AG04449 (cell line): Measurements from ENCODE around the gene ATAD2B.

Experiments
- CTCF ChIA-PET: fragments of 350-600 bp; formaldehyde crosslinking; extraction: SDS; loops from one replicate; lab custom pipeline; 2021; ENCODE audit warnings: antibody characterized with exemption; lab: Yijun Ruan, JAX
- POLR2A ChIA-PET: fragments of 400-600, 350-600 bp; formaldehyde crosslinking; extraction: SDS; loops from one replicate; lab custom pipeline; 2020; ENCODE audit warnings: antibody characterized with exemption, inconsistent platforms; lab: Yijun Ruan, JAX
- DNase-seq: peaks from one replicate; pipeline ENCODE4 v3.0.0-alpha.2; 2010; ENCODE audit warnings: low read depth, low spot score
- H3K4me3 ChIP-seq: 2 replicates; pipeline ENCODE4 v1.5.1; 2011; ENCODE audit warnings: low read depth, mild to moderate bottlenecking, control low read depth, low read length
- TF ChIP-seq, protein P1 (sequence below): IDR thresholded peaks from one replicate; pipeline ENCODE4 v1.5.1; 2011; ENCODE audit warnings: mild to moderate bottlenecking, moderate library complexity, low read length, control low read depth, inconsistent platforms; ENCODE audit not compliant: insufficient read depth; ENCODE audit errors: missing control alignments

The ATAD2B gene

DNA sequence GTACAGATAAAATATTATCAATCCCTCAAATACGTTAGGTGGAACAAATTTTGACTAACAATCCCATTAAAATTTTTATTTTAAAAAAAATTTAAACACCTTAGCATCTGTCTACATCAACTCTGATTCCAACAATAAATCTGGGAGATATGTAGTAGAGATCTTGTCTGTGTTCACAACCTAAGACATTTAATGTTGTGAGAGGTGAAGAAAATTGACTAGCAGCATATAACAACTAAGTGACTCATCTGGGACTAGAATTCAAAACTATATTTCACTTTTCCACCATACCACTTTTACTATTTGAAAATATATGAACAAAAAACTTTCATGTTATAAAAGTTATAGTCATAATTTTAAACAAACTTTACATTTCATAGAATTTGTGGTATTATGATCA, 97.9 kb downstream of the ATAD2B start:
- POLR2A ChIA-PET, result no interaction called here
- H3K4me3 ChIP-seq, result no peak overlapping the region
- TF ChIP-seq, protein P1, sequence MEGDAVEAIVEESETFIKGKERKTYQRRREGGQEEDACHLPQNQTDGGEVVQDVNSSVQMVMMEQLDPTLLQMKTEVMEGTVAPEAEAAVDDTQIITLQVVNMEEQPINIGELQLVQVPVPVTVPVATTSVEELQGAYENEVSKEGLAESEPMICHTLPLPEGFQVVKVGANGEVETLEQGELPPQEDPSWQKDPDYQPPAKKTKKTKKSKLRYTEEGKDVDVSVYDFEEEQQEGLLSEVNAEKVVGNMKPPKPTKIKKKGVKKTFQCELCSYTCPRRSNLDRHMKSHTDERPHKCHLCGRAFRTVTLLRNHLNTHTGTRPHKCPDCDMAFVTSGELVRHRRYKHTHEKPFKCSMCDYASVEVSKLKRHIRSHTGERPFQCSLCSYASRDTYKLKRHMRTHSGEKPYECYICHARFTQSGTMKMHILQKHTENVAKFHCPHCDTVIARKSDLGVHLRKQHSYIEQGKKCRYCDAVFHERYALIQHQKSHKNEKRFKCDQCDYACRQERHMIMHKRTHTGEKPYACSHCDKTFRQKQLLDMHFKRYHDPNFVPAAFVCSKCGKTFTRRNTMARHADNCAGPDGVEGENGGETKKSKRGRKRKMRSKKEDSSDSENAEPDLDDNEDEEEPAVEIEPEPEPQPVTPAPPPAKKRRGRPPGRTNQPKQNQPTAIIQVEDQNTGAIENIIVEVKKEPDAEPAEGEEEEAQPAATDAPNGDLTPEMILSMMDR, result no peak
- CTCF ChIA-PET, result interaction anchor here (0.9 to 1.3 kb wide), 3 partner anchors 12 to 255 kb away, joined by 3 to 4 read pairs (median 3); partner anchors contain the start of gene TP53I3
- DNase-seq, result no peak

DNA sequence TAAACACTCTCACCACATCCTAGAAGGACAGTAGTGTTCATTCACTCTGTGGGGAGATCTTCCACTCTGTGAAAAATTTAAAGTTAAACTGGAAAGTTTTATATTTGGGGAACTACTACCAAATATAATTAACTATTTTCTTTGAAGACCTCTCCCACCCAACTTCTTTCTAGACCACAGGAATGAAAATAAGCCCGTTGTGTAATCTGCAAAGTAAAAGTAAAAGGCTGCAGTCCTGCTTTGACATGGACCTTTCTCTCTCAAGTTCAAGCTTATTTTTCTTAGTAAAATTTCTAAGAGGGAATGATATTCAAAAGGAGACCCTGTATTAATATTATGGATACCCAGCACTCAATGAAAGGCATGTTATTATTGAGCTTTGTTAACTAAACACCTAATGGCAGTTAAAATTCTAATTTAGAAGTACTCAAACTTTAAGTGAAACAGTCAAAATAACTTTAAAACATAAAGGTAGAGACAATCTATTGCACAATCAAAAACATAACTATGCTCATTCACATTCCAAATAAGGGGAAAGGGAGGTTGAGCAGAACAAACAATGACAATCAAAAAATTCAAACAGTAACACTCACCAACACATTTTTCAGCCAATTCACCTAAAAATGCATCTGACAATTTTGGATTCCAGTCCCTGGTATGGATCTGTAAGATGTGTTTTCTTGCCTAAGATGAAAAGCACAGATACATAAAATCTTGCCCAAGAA, 98.5 kb downstream of the ATAD2B start:
- TF ChIP-seq, protein P1, result no peak
- no peak for DNase-seq
- ChIA-PET POLR2A (no interaction called here), CTCF (interaction anchor here (0.6 to 5.6 kb wide), 3 partner anchors 16 to 563 kb away, joined by 4 to 25 read pairs (median 5); no protein-coding TSS in a partner anchor)
- H3K4me3 ChIP-seq, result no peak overlapping the region

DNA sequence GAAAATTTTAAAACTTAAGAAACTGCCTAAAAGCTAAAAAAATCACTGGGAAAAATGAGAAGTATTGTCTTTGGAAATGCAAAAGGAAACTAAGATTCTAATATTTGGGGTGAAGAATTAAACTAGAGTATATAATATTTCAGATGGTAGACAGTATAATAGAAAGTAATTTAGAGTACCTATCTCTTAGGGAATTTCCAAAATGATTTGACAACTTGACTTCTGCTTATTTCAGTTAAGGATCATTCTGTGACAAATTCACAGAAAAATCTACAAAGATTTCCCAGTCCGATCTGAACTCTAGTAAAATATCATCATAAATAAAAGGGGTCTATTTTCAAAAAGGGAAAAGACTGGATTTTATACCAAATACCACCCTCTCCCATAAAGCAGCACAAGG, 99.6 kb downstream of the ATAD2B start:
- no peak overlapping the region for H3K4me3 ChIP-seq
- POLR2A ChIA-PET, result no interaction called here
- CTCF ChIA-PET, result interaction anchor here (1.1 to 5.6 kb wide), 4 partner anchors 9 to 338 kb away, joined by 3 to 25 read pairs (median 6); partner anchors contain the start of gene TP53I3
- TF ChIP-seq, protein P1, result no peak
- DNase-seq, result no peak

DNA sequence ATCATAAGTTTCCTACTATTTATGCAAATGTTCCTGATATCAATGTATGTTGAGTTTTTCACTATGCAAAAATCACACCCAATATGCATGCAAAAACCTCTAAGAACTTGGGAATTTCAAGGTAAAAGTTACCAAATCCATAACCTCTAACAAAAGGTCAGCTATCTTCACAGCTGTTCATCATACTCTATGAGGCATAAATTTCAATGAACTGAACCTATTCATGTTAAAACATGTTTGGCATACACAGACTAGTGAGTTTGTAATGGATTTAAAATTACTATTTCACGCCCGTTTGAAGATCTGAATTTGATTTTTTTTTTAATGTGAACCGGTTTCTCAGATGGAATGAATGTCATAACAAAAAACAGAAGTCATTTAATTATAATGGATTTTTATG, 100.2 kb downstream of the ATAD2B start:
- no peak overlapping the region for H3K4me3 ChIP-seq
- no peak for DNase-seq
- ChIA-PET CTCF (interaction anchor here (0.9 to 5.6 kb wide), 5 partner anchors 10 to 338 kb away, joined by 3 to 25 read pairs (median 4); partner anchors contain the start of gene TP53I3), POLR2A (no interaction called here)
- TF ChIP-seq, protein P1, result no peak

DNA sequence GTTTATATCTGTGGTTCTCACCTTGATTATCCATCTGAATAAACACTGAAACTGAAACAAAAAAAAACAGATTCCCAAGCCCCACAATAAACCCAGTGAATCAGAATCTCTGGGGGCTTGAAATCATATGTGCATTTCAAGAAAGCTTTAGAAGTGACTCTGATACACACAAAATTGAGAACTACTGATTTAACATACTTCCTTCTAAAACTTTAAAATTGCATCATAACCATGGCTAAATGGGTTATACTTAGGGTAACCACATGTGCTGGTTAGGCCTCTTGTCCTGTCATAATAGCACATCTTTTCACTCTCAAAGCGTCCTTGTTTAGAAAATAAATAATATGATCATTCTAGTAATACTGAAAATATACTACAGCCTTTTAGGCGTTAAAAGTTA, 100.9 kb downstream of the ATAD2B start:
- ChIA-PET POLR2A (no interaction called here), CTCF (interaction anchor here (0.9 to 5.6 kb wide), 11 partner anchors 13 to 555 kb away, joined by 3 to 36 read pairs (median 7); partner anchors contain the start of genes ATAD2B and TP53I3)
- no peak overlapping the region for H3K4me3 ChIP-seq
- no peak for DNase-seq
- TF ChIP-seq, protein P1, result no peak

DNA sequence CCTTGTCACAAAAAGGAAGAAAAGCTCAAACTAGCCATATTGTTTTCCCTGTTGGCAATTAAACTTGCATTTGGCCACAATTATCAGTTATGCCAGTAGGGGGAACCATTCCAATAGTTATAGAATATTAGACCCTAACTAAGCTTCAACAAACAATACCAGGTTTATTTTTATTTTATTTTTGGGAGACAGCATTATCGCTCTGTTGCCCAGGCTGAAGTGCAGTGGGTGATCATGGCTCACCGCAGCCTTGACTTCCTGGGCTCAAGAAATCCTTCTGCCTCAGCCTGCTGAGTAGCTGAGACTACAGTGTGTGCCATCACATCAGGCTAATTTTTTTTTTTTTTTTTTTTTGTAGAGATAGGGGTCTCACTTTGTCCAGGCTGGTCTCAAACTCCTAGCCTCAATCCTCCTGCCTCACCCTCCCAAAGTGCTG, 102.1 kb downstream of the ATAD2B start:
- ChIA-PET CTCF (interaction anchor here (0.6 to 5.6 kb wide), 50 partner anchors 8 to 1003 kb away, joined by 3 to 40 read pairs (median 4); partner anchors contain the start of genes ATAD2B, MFSD2B and TP53I3), POLR2A (interaction anchor here (0.7 to 1.1 kb wide), 2 partner anchors 55 to 259 kb away, joined by 3 to 10 read pairs; partner anchors contain the start of gene TP53I3)
- TF ChIP-seq, protein P1, result peak; percentile 44
- DNase-seq, result no peak
- no peak overlapping the region for H3K4me3 ChIP-seq
